OCI-LY7 (cell line): Measurements from ENCODE around the gene CRHR1. TPM values are rescaled to one million over a fixed set of nuclear protein-coding genes. Genes with fewer than 3 reads are reported as not detected.

Experiments
- BruUV-seq: library from RNA; stranded (reverse); fragments of 400-500 nt; replicated peaks from 2 replicates; lab custom pipeline; 2021; lab: Mats Ljungman, UMichigan
- CTCF ChIA-PET: fragments of 300-600 bp; sonication (Branson Sonifier 250); formaldehyde crosslinking; loops from one replicate; lab custom pipeline; 2022; ENCODE audit warnings: antibody characterized with exemption; ENCODE audit not compliant: unreplicated experiment; lab: Charles Lee
- POLR2A ChIA-PET: fragments of 300-600 bp; sonication (Branson Sonifier 250); formaldehyde crosslinking; loops from one replicate; lab custom pipeline; 2022; ENCODE audit warnings: antibody characterized with exemption; lab: Charles Lee
- DNase-seq: peaks from one replicate; pipeline ENCODE4 v3.0.0-alpha.2; 2015; ENCODE audit warnings: low spot score
- H2AFZ ChIP-seq: fragments of 200-600 bp; sonication (generic), shearing (Covaris generic); 2 replicates; pipeline ENCODE4 v1.6.1; 2014; ENCODE audit warnings: mild to moderate bottlenecking, antibody characterized with exemption, low read length, moderate library complexity
- H3K27ac ChIP-seq: fragments of 200-600 bp; sonication (generic); 2 replicates; pipeline ENCODE4 v1.5.1; 2014; ENCODE audit warnings: mixed run types, low read depth, mild to moderate bottlenecking, moderate library complexity, low read length, inconsistent platforms; ENCODE audit not compliant: poor library complexity, severe bottlenecking
- H3K36me3 ChIP-seq: fragments of 200-600 bp; sonication (generic); 2 replicates; pipeline ENCODE4 v1.6.1; 2014; ENCODE audit warnings: mild to moderate bottlenecking, antibody characterized with exemption, low read length, moderate library complexity, mixed read lengths; ENCODE audit not compliant: insufficient read depth
- H3K4me1 ChIP-seq: fragments of 200-600 bp; sonication (generic); 2 replicates; pipeline ENCODE4 v1.5.1; 2014; ENCODE audit warnings: mild to moderate bottlenecking, low read length; ENCODE audit not compliant: insufficient read depth, poor library complexity, severe bottlenecking
- H3K4me2 ChIP-seq: fragments of 200-600 bp; sonication (generic); 2 replicates; pipeline ENCODE4 v1.6.1; 2014; ENCODE audit warnings: mild to moderate bottlenecking, low read length
- H3K4me3 ChIP-seq: fragments of 200-600 bp; sonication (generic); 2 replicates; pipeline ENCODE4 v1.5.1; 2014; ENCODE audit warnings: mild to moderate bottlenecking, low read depth, low read length; ENCODE audit not compliant: poor library complexity, severe bottlenecking
- H3K79me2 ChIP-seq: fragments of 200-600 bp; sonication (generic); 2 replicates; pipeline ENCODE4 v1.6.1; 2016; ENCODE audit warnings: low read depth, mild to moderate bottlenecking, low read length, moderate library complexity, mixed read lengths; ENCODE audit not compliant: insufficient read depth
- H3K9me2 ChIP-seq: fragments of 200-600 bp; sonication (generic); 2 replicates; pipeline ENCODE4 v1.6.1; 2016; ENCODE audit warnings: mild to moderate bottlenecking, low read length, mixed read lengths; ENCODE audit not compliant: insufficient read depth
- H3K9me3 ChIP-seq: fragments of 200-600 bp; sonication (generic); 2 replicates; pipeline ENCODE4 v1.6.1; 2014; ENCODE audit warnings: mild to moderate bottlenecking, mixed run types, low read length, mixed read lengths
- H4K20me1 ChIP-seq: fragments of 200-600 bp; sonication (generic); 2 replicates; pipeline ENCODE4 v1.6.1; 2014; ENCODE audit warnings: mild to moderate bottlenecking, antibody characterized with exemption, low read length, moderate library complexity, mixed read lengths; ENCODE audit not compliant: insufficient read depth
- EZH2phosphoT487 ChIP-seq: fragments of 200-600 bp; sonication (generic); IDR thresholded peaks from 2 replicates; pipeline ENCODE4 v1.6.1; 2018; ENCODE audit warnings: low read depth, borderline replicate concordance, mild to moderate bottlenecking, mixed run types, antibody characterized with exemption, low read length, moderate library complexity, mixed read lengths
- intact Hi-C: fragments of 100-400 bp; cut with micrococcal nuclease; formaldehyde crosslinking; loops from one replicate; pipeline ENCODE4 v1.10.0; 2022; ENCODE audit not compliant: unreplicated experiment
- total RNA-seq, 2 experiments: library from RNA; depleted of rRNA in 1 of 2; stranded (reverse); fragments of >200 nt in 1 of 2; shearing (Covaris generic) in 1 of 2; gene quantifications; 2 replicates each; pipeline ENCODE4 v1.2.3, GENCODE V29; 2014 to 2022
- TF ChIP-seq, protein P1 (sequence below): fragments of 200-600 bp; sonication (generic); conservative IDR thresholded peaks from 2 replicates; pipeline ENCODE4 v1.5.1; 2014; ENCODE audit warnings: mild to moderate bottlenecking, antibody characterized with exemption, low read length, moderate library complexity, mixed read lengths

CRHR1 gene
- total RNA-seq, 2 experiments from 2014 or later, result not detected

DNA sequence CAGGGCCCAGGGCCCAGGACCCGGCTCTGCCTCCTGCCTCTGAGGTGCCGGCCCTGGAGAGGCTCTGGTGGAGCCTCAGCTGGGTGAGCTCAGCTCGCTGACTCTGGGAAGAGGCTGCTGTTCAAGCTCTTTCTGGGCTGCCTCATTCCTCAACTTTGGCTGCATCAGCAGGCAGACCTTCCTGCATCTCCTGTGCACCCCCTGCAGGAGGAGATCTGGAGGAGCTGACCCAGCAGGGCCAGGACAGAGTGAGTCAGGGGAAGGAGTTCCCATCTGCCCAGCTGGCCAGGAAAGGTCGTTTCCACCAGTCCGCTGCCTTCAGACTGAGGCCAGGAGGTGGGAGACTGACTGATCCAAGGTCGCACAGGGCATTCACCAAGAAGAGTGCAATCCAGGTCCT lies 10.7 kb downstream of the CRHR1 start:
- CTCF ChIA-PET, result no interaction called here
- BruUV-seq, result no TSS peak
- Histone ChIP-seq H3K4me1 (no peaks in the 10 kb centered on the region), H3K79me2 (no peaks in the 10 kb centered on the region), H3K4me3 (no peak overlapping the region), H3K27ac (no peak overlapping the region), H3K9me2 (no peaks in the 10 kb centered on the region), H2AFZ (no peak overlapping the region), H3K4me2 (no peak overlapping the region), H3K9me3 (no peaks in the 10 kb centered on the region), H4K20me1 (no peaks in the 10 kb centered on the region), H3K36me3 (no peaks in the 10 kb centered on the region)
- TF ChIP-seq EZH2phosphoT487, result no peak
- TF ChIP-seq, protein P1, sequence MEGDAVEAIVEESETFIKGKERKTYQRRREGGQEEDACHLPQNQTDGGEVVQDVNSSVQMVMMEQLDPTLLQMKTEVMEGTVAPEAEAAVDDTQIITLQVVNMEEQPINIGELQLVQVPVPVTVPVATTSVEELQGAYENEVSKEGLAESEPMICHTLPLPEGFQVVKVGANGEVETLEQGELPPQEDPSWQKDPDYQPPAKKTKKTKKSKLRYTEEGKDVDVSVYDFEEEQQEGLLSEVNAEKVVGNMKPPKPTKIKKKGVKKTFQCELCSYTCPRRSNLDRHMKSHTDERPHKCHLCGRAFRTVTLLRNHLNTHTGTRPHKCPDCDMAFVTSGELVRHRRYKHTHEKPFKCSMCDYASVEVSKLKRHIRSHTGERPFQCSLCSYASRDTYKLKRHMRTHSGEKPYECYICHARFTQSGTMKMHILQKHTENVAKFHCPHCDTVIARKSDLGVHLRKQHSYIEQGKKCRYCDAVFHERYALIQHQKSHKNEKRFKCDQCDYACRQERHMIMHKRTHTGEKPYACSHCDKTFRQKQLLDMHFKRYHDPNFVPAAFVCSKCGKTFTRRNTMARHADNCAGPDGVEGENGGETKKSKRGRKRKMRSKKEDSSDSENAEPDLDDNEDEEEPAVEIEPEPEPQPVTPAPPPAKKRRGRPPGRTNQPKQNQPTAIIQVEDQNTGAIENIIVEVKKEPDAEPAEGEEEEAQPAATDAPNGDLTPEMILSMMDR, result no peak
- no peak for DNase-seq
- POLR2A ChIA-PET, result no interaction called here
- intact Hi-C loops, result loop anchor here (10.0 kb wide), 1 partner anchor 150 kb away; no protein-coding TSS in a partner anchor

DNA sequence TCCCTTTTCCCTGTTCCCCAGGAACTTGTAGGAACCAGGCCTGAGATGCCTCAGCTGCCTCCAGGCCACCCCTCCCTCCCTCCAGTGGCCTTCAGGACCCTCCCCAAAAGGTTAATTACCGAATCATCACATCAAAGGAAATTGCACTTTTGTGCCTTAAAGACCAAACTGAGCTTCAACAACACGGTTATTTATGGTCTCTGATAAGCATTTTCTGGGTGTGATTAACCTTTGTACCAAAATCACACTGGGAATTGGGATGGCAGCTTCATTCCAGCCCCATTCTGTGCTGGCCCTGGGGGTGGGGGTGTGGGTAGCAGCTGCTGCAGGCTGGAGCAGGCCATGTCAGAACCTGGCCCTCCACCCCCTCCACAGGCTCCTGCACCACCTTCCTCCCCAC lies 16.7 kb downstream of the CRHR1 start:
- no TSS peak for BruUV-seq
- Histone ChIP-seq H3K4me1 (no peaks in the 10 kb centered on the region), H3K27ac (no peak overlapping the region), H3K79me2 (no peaks in the 10 kb centered on the region), H3K9me2 (no peaks in the 10 kb centered on the region), H3K4me2 (no peak overlapping the region), H2AFZ (no peak overlapping the region), H4K20me1 (no peaks in the 10 kb centered on the region), H3K36me3 (no peaks in the 10 kb centered on the region), H3K9me3 (no peaks in the 10 kb centered on the region), H3K4me3 (no peak overlapping the region)
- TF ChIP-seq, protein P1, result no peak
- no peak for TF ChIP-seq EZH2phosphoT487
- CTCF ChIA-PET, result no interaction called here
- POLR2A ChIA-PET, result no interaction called here
- intact Hi-C loops, result no loop called here
- DNase-seq, result no peak

DNA sequence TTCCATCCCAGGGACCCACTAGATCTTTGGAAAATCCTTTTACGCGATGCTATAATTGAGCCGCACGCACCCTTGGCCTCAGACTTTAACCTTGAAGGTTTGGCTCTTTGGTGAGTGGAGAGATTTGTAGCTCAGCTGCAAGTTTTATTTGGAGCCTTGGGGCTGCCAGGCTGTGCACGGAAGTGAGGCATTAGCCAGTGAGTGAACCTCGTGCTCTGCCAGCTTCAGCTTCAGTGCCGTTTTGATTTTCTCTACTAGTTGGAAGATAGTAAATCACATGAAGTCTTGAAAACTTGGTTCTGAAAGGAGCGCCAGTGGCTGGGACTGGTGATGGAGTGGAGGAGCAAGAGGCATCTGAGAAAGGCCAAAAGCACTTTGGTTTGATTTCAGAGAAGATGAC lies 17.3 kb downstream of the CRHR1 start:
- H3K4me2 ChIP-seq, result no peak overlapping the region
- no peak for DNase-seq
- H2AFZ ChIP-seq, result no peak overlapping the region
- H3K36me3 ChIP-seq, result no peaks in the 10 kb centered on the region
- no TSS peak for BruUV-seq
- intact Hi-C loops, result no loop called here
- H3K9me3 ChIP-seq, result no peaks in the 10 kb centered on the region
- POLR2A ChIA-PET, result no interaction called here
- no peak overlapping the region for H3K27ac ChIP-seq
- no peak overlapping the region for H3K4me3 ChIP-seq
- CTCF ChIA-PET, result no interaction called here
- no peaks in the 10 kb centered on the region for H3K9me2 ChIP-seq
- H4K20me1 ChIP-seq, result no peaks in the 10 kb centered on the region
- no peaks in the 10 kb centered on the region for H3K79me2 ChIP-seq
- H3K4me1 ChIP-seq, result no peaks in the 10 kb centered on the region
- TF ChIP-seq, protein P1, result no peak
- no peak for TF ChIP-seq EZH2phosphoT487
